Fibroblast of lung (primary cell): ENCODE data around the gene ARFGAP1.

ENCODE experiments used
- EZH2 ChIP-seq: IDR thresholded peaks from 2 replicates; pipeline ENCODE4 v1.5.1; 2012; ENCODE audit warnings: low read length, control low read depth, mild to moderate bottlenecking; ENCODE audit errors: missing control alignments
- TF ChIP-seq, protein P1 (sequence below), 2 donors: IDR thresholded peaks in 1 of 2; conservative IDR thresholded peaks in 1 of 2; 1 replicate in 1 of 2; 2 replicates in 1 of 2; pipeline ENCODE4 v1.5.1; 2011 to 2012; ENCODE audit warnings: low read length in 2 of 2, control low read depth in 1 of 2, inconsistent platforms in 1 of 2, low read depth in 1 of 2, mild to moderate bottlenecking in 1 of 2

DNA sequence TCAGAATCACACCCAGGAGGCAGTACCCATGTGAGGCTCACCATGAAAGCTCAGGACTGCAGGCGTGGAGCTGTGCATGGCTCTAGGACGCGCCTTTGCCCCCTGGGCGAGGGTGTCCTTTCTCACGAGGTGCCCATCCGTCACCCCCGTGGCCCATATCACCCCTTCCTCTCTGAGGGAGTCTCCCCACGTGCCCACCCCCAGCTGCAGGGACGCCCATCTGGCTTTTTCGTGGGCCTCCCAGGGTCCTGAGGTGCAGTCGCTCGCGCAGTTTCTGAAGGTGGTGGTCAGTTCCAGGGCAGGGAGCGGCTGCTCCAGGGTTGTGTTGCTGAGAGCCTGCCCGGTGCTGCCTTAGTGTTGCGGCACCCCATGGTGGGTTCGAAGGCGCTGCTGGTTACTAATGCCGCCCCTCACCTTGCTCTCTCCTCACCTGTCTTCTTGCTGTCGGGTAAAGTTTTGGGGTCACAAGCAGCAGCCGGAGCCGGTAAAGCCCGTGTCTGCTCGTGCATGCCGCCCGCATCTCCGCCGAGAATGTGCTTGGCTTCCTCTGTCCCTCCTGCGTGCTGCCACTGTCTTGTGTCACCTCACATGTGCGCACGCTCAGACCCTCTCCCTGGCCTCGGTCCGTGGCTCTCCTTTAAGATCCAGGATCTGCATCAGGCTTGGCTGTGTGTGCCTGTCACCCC lies 10.9 kb downstream of the ARFGAP1 start:
- TF ChIP-seq, protein P1, sequence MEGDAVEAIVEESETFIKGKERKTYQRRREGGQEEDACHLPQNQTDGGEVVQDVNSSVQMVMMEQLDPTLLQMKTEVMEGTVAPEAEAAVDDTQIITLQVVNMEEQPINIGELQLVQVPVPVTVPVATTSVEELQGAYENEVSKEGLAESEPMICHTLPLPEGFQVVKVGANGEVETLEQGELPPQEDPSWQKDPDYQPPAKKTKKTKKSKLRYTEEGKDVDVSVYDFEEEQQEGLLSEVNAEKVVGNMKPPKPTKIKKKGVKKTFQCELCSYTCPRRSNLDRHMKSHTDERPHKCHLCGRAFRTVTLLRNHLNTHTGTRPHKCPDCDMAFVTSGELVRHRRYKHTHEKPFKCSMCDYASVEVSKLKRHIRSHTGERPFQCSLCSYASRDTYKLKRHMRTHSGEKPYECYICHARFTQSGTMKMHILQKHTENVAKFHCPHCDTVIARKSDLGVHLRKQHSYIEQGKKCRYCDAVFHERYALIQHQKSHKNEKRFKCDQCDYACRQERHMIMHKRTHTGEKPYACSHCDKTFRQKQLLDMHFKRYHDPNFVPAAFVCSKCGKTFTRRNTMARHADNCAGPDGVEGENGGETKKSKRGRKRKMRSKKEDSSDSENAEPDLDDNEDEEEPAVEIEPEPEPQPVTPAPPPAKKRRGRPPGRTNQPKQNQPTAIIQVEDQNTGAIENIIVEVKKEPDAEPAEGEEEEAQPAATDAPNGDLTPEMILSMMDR (conservative IDR thresholded peaks at IDR 0.05 in 1 of 2, IDR thresholded peaks at IDR 0.05 in 1 of 2; ENCODE audit: low read depth in 1 of 2, low read length in 2 of 2): no peak
- TF ChIP-seq EZH2: no peak
